Measurements from ENCODE around the gene DSN1. TPM values are rescaled to one million over a fixed set of nuclear protein-coding genes. Genes with fewer than 3 reads are reported as not detected.
A peak's percentile ranks its signal among the peaks of the same experiment; 100 is the strongest.
"Not testable (repeated sequence)": the region's sequence is repeated elsewhere in the genome, so short reads cannot be mapped to it uniquely, and the experiment has no call there.

DSN1 gene
- total RNA-seq, 1 experiment from 2014 or later = 64.7 TPM

GRCh38 chr20:36799313-36799712, 25.8 kb upstream of the DSN1 start:
- DNase-seq (ENCODE audit: low read depth); in situ Hi-C loops (cut with HindIII; ENCODE audit: low pct_unique_long_range_greater_than_20kb, low sequenced_read_pairs): not testable (repeated sequence)

DNA sequence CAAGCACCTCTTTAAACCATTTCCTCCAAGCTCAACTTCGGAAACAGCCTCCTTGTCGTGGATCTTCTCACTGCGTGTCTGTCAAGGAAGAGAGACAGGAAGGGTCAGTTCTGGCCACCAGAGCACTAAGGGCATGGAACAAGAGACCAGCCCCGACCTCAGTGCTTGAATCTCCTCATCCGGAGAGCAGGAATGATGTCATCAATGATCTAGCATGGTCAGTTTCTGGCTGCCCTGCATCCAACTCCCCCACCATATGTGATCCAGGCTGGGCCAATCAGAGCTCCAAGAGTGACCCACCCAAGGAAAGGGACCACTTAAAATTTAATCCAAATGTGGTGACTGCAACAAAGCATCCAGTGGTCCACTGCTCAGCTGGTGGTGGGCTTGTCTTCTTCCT, 23.3 kb upstream of the DSN1 start:
- in situ Hi-C loops (cut with HindIII; ENCODE audit: low pct_unique_long_range_greater_than_20kb, low sequenced_read_pairs) = no loop called here
- DNase-seq (ENCODE audit: low read depth) = no peak

DNA sequence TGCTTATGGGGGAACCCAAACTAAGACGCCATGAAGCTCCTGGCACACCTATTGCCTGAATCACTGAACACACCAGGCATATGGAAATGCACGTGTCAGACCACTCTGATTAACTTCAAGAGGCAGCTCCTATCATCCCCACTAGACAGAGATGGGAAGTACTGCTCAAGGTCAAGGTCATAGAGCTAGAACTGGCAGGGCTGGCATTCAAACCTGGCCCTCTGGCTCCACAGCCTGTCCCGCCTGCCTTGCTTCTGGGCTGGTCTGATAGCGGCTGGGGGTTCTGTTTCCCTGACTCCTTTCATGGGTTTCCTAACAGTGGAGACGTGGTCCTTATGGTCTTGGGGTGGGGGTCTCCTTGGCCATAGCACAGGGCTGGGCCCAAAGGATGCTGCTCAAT, 22.6 kb upstream of the DSN1 start:
- in situ Hi-C loops (cut with HindIII; ENCODE audit: low pct_unique_long_range_greater_than_20kb, low sequenced_read_pairs) = no loop called here
- DNase-seq (ENCODE audit: low read depth) = no peak

- in situ Hi-C loops (cut with HindIII; ENCODE audit: low pct_unique_long_range_greater_than_20kb, low sequenced_read_pairs) = no loop called here
- no peak for DNase-seq (ENCODE audit: low read depth)
These were observed 22.1 kb upstream of the DSN1 start for GRCh38 chr20:36795691-36796090.

GRCh38 chr20:36794116-36794474, 20.5 kb upstream of the DSN1 start:
- DNase-seq (ENCODE audit: low read depth) = no peak
- in situ Hi-C loops (cut with HindIII; ENCODE audit: low pct_unique_long_range_greater_than_20kb, low sequenced_read_pairs) = no loop called here

DNA sequence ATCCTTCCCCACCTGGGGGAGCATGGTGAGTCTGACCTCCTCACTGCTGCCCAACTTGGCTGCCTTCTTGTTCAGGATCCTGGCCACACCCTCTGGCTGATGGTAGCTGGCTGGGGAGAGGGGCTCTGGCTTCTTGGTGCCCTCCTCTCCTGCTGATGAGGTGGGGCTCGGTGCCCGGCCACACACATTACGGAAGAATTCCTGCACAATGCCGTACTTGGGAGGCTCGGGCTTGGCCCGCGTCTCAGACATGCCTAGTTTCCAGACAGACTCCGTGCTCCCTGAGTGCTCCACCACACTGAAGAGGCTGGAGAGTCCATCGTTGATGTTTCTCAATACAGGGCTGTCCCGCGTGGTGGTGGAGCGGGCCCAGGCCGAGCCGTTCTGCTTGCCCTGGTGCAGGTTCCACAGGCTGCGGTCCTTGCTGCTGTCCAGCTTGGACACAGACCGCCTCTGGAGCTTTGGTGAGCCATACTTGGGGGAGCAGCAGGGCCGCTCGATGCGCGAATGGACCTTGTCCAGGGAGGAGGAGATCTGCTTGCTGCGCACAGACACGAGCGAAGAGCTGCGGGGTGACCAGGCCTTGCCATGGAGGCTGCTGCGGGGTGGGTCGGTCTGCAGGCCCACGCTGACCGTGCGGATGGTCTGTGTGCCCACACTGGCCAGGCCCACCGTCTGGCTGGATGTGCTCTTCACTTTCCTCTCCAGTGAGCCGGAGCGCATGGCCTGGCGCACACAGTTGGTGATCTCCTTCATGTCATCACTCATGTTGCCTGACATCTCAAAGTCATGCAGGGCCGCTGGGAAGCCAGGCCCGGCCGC, 19.9 kb upstream of the DSN1 start:
- in situ Hi-C loops (cut with HindIII; ENCODE audit: low pct_unique_long_range_greater_than_20kb, low sequenced_read_pairs) = no loop called here

DNA sequence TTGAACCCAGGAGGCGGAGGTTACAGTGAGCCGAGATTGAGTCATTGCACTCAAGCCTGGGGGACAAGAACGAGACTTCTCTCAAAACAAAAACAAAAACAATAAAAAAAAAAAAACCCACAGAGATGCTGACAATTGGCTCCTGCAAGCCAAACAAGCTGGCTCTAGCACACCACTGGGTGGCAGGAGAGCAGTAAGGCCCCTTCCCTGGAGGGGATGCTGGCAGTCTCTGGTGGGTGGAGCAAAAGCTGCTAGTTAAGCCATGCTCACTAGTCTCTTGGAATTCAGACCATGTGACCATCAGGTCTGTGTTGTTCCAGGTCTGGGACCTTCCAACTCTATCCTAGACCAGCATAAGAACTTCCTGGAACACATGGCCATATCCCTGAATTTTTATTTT, 18.9 kb upstream of the DSN1 start:
- in situ Hi-C loops (cut with HindIII; ENCODE audit: low pct_unique_long_range_greater_than_20kb, low sequenced_read_pairs) = no loop called here
- DNase-seq (ENCODE audit: low read depth) = peak; percentile 91

More for the DNA sequence above, 19.9 kb upstream of the DSN1 start:
- no peak for DNase-seq (ENCODE audit: low read depth)

GRCh38 chr20:36791862-36792261, 18.3 kb upstream of the DSN1 start:
- DNase-seq (ENCODE audit: low read depth) = no peak

DNA sequence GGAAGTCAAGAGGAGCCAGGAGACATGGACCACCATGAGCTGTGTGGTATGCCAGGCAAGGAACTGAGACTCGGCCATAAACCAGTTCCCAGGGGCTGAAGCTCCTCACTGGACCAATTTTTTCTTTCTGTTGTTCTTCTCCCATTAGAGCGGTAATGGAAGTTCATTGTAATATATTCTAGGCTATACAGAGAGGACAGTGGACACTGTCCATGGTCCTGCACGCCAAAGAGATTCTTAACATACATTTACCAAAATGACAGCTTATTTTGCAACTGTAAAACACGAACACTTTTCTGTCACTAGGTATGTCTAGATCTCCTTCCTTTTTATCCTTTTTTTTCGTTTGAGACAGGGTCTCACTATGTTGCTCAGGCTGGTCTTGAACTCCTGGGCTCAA, 13.1 kb upstream of the DSN1 start:
- DNase-seq (ENCODE audit: low read depth) = no peak
- in situ Hi-C loops (cut with HindIII; ENCODE audit: low pct_unique_long_range_greater_than_20kb, low sequenced_read_pairs) = no loop called here

More at GRCh38 chr20:36791862-36792261, 18.3 kb upstream of the DSN1 start:
- in situ Hi-C loops (cut with HindIII; ENCODE audit: low pct_unique_long_range_greater_than_20kb, low sequenced_read_pairs) = no loop called here

GRCh38 chr20:36786246-36786645, 12.7 kb upstream of the DSN1 start:
- no peak for DNase-seq (ENCODE audit: low read depth)
- in situ Hi-C loops (cut with HindIII; ENCODE audit: low pct_unique_long_range_greater_than_20kb, low sequenced_read_pairs) = no loop called here

GRCh38 chr20:36785308-36785707, 11.7 kb upstream of the DSN1 start:
- in situ Hi-C loops (cut with HindIII; ENCODE audit: low pct_unique_long_range_greater_than_20kb, low sequenced_read_pairs) = no loop called here
- DNase-seq (ENCODE audit: low read depth) = no peak

DNA sequence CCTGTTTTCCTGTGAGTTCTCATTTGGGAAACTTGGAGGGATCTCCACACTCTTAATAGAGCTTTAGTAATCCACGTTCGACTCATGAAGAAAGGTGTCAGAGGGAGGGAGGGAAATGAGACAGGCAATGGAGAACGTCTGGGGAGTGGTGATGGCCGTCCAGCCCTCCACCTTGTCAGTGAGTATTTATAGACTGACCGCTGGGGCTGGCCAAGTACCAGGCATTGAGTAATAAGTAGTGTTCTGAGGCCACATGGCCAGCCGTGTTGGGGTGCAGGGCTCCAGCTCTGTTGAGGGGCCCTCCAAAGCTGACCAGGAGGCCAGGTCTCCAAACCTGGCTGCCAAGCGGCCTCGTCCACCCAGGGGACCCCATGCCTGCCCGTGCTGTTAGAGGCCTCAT, 11.3 kb upstream of the DSN1 start:
- in situ Hi-C loops (cut with HindIII; ENCODE audit: low pct_unique_long_range_greater_than_20kb, low sequenced_read_pairs) = no loop called here
- no peak for DNase-seq (ENCODE audit: low read depth)

- in situ Hi-C loops (cut with HindIII; ENCODE audit: low pct_unique_long_range_greater_than_20kb, low sequenced_read_pairs) = no loop called here
- DNase-seq (ENCODE audit: low read depth) = no peak
These were observed 10.6 kb upstream of the DSN1 start for GRCh38 chr20:36784116-36784515.

DNA sequence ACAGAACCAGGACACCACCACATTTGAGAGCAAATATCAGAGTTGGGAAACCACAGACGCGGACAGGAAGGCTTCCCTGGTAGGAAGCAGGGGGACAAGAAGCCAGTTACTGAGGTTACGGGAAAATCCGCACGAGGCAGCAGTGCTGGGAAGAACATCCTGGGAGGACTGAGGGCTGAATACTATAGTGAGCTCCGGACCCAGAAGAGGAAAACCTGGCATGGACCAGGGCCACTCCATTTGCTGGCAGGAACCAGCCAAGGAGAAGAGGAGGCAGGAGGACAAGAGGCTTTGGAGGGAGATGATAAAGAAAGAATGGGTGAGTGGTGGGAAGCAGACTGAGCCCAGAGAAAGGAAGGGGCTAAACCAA, 6.1 kb upstream of the DSN1 start:
- in situ Hi-C loops (cut with HindIII; ENCODE audit: low pct_unique_long_range_greater_than_20kb, low sequenced_read_pairs) = no loop called here
- no peak for DNase-seq (ENCODE audit: low read depth)

GRCh38 chr20:36778831-36779655, 5.5 kb upstream of the DSN1 start:
- in situ Hi-C loops (cut with HindIII; ENCODE audit: low pct_unique_long_range_greater_than_20kb, low sequenced_read_pairs) = no loop called here
- DNase-seq (ENCODE audit: low read depth) = no peak

DNA sequence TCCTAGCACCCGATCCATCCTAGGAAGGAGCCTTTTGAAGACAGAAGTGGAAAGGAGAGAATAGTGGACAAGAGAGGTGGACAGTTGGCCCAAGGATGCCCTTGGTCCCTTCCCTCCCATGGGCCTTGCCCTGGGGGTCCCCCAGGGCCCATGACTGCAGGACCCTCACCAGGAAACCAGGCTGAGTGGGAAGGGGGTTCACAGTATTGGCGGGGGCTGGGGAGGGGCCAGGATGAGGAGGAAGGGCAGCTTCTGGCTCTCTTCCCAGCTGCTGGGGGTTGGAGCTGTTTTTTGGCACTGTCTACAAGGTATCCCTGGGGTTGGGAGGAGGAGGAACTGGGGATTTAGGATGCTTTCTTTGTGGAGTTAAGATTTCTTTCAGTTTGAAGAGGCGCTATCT, 4.0 kb upstream of the DSN1 start:
- no peak for DNase-seq (ENCODE audit: low read depth)
- in situ Hi-C loops (cut with HindIII; ENCODE audit: low pct_unique_long_range_greater_than_20kb, low sequenced_read_pairs) = no loop called here

GRCh38 chr20:36777167-36777566, 3.6 kb upstream of the DSN1 start:
- no peak for DNase-seq (ENCODE audit: low read depth)
- in situ Hi-C loops (cut with HindIII; ENCODE audit: low pct_unique_long_range_greater_than_20kb, low sequenced_read_pairs) = no loop called here

DNA sequence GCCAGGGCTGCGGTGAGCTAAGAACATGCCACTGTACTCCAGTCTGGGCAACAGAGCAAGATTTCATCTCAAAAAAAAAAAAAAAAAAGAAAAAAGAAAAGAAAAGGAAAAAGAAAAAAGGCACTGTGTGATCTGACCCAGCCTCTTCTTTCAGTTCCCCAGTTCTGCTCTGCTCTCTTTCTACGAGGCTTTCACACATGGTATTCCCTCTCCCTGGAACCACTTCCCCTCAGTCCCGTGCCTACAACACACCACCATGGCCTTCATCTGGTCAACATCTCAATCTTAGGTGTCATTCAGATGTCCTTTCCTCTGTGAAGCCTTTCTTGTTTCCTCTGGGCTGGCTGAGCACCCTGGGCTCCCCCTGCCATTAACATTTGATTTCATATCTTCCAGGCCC, 2.3 kb upstream of the DSN1 start:
- no peak for DNase-seq (ENCODE audit: low read depth)
- in situ Hi-C loops (cut with HindIII; ENCODE audit: low pct_unique_long_range_greater_than_20kb, low sequenced_read_pairs) = no loop called here

DNA sequence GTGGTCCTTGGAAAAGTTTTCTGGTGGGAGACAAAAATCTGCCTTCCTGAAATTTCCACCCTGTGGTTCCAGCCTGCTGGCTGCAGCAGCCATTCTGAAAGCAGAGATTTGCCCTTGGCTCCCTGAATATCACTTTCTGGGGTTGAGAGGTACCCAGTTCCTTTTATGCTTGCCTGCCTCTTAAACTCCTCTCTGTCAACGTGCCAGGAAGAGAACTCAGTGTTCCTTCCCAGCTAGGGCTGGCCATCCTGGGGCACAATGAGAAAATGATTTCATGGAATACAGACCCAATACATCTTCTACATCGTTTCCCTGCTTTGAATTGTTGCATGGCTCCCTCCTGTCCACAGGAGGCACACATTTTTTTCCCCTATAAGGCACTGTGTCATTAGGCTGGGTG, 1.6 kb upstream of the DSN1 start:
- in situ Hi-C loops (cut with HindIII; ENCODE audit: low pct_unique_long_range_greater_than_20kb, low sequenced_read_pairs) = no loop called here
- DNase-seq (ENCODE audit: low read depth) = no peak

All from Caki2 (cell line).